PC-3 (cell line): ENCODE data around the gene PHKG1. TPM values are rescaled to one million over a fixed set of nuclear protein-coding genes. Genes with fewer than 3 reads are reported as not detected.
A peak's percentile ranks its signal among the peaks of the same experiment; 100 is the strongest.
"Not testable (repeated sequence)": the region's sequence is repeated elsewhere in the genome, so short reads cannot be mapped to it uniquely, and the experiment has no call there.

ENCODE experiments used
- ATAC-seq: fragments of 200-7000 bp; cut with Tn5 transposase; 2 replicates; pipeline ENCODE4 v1.9.1; 2020; ENCODE audit warnings: mild to moderate bottlenecking, moderate library complexity
- BruUV-seq: library from RNA; stranded (reverse); fragments of 400-500 nt; replicated peaks from 2 replicates; lab custom pipeline; 2021; lab: Mats Ljungman, UMichigan
- CTCF ChIA-PET: fragments of 300-600 bp; sonication (Branson Sonifier 250); formaldehyde crosslinking; loops from one replicate; lab custom pipeline; 2022; ENCODE audit warnings: antibody characterized with exemption; lab: Charles Lee
- POLR2A ChIA-PET: fragments of 300-600 bp; sonication (Branson Sonifier 250); formaldehyde crosslinking; loops from one replicate; lab custom pipeline; 2022; ENCODE audit warnings: antibody characterized with exemption; ENCODE audit not compliant: unreplicated experiment; lab: Charles Lee
- DNase-seq: peaks from one replicate; pipeline ENCODE4 v3.0.0-alpha.2; 2015
- H2AFZ ChIP-seq: fragments of 300-600 bp; sonication (generic); 2 replicates; pipeline ENCODE4 v1.6.0; 2016; ENCODE audit warnings: antibody characterized with exemption, low read length
- H3F3A ChIP-seq: fragments of 300-600 bp; sonication (generic); one replicate; pipeline ENCODE4 v1.6.0; 2017; ENCODE audit warnings: antibody characterized with exemption, low read length, control low read depth, mild to moderate bottlenecking; ENCODE audit not compliant: unreplicated experiment
- H3K27ac ChIP-seq: fragments of 300-600 bp; sonication (generic); 2 replicates; pipeline ENCODE4 v1.5.1; 2016; ENCODE audit warnings: mild to moderate bottlenecking, low read length
- H3K27me3 ChIP-seq: fragments of 300-600 bp; sonication (generic); 2 replicates; pipeline ENCODE4 v1.6.1; 2016; ENCODE audit warnings: low read length, mixed read lengths
- H3K36me3 ChIP-seq: fragments of 300-600 bp; sonication (generic); 2 replicates; pipeline ENCODE4 v1.6.1; 2016; ENCODE audit warnings: low read depth, mixed run types, low read length, mixed read lengths
- H3K4me1 ChIP-seq: fragments of 300-600 bp; sonication (generic); 2 replicates; pipeline ENCODE4 v1.5.1; 2016; ENCODE audit warnings: low read length; ENCODE audit not compliant: insufficient read depth
- H3K4me2 ChIP-seq: fragments of 300-600 bp; sonication (generic); 2 replicates; pipeline ENCODE4 v1.6.0; 2016; ENCODE audit warnings: low read length
- H3K4me3 ChIP-seq: fragments of 300-600 bp; sonication (generic); 2 replicates; pipeline ENCODE4 v1.5.1; 2016; ENCODE audit warnings: mild to moderate bottlenecking, low read length, mixed read lengths
- H3K79me2 ChIP-seq: fragments of 300-600 bp; sonication (generic); 2 replicates; pipeline ENCODE4 v1.6.1; 2017; ENCODE audit warnings: low read length, mixed read lengths
- H3K9ac ChIP-seq: fragments of 300-600 bp; sonication (generic); 2 replicates; pipeline ENCODE4 v1.6.0; 2016; ENCODE audit warnings: mild to moderate bottlenecking, low read length
- H3K9me2 ChIP-seq: fragments of 300-600 bp; sonication (generic); replicated peaks from 2 replicates; pipeline ENCODE4 v1.6.1; 2016; ENCODE audit warnings: mixed run types, low read length, mixed read lengths
- H3K9me3 ChIP-seq: fragments of 300-600 bp; sonication (generic); 2 replicates; pipeline ENCODE4 v1.6.1; 2016; ENCODE audit warnings: low read length, mixed read lengths
- H4K20me1 ChIP-seq: fragments of 300-600 bp; sonication (generic); 2 replicates; pipeline ENCODE4 v1.6.1; 2016; ENCODE audit warnings: low read length, mixed read lengths
- CTCF ChIP-seq: fragments of 300-600 bp; sonication (generic); conservative IDR thresholded peaks from 2 replicates; pipeline ENCODE4 v1.5.1; 2017; ENCODE audit warnings: antibody characterized with exemption, low read depth, mild to moderate bottlenecking, low read length
- EZH2 ChIP-seq: fragments of 300-600 bp; sonication (generic); IDR thresholded peaks from one replicate; pipeline ENCODE4 v1.6.1; 2017; ENCODE audit warnings: antibody characterized with exemption, mild to moderate bottlenecking, low read length; ENCODE audit not compliant: unreplicated experiment
- EZH2phosphoT487 ChIP-seq: fragments of 300-600 bp; sonication (generic); IDR thresholded peaks from 2 replicates; pipeline ENCODE4 v1.6.1; 2018; ENCODE audit warnings: mild to moderate bottlenecking, antibody characterized with exemption, low read length, borderline replicate concordance
- intact Hi-C: fragments of 100-400 bp; cut with micrococcal nuclease; formaldehyde crosslinking; loops from 2 replicates; pipeline ENCODE4 v1.9.0; 2023
- total RNA-seq: library from RNA; depleted of rRNA; stranded (reverse); fragments of >200 nt; gene quantifications from 2 replicates; pipeline ENCODE4 v1.2.3, GENCODE V29; 2014

The PHKG1 gene
- total RNA-seq, 1 experiment from 2014 or later, result 1.3 TPM

GRCh38 chr7:56099653-56100052 is 6.9 kb upstream of the PHKG1 start:
- intact Hi-C loops, result no loop called here
- no peak for TF ChIP-seq CTCF
- TF ChIP-seq EZH2phosphoT487, result no peak
- TF ChIP-seq EZH2, result no peak
- Histone ChIP-seq H3F3A (no peaks in the 10 kb centered on the region), H4K20me1 (0 out of 2 replicates have a peak, but pooled peaks cover 14% of the 10 kb centered on the region), H3K9me2 (no peaks in the 10 kb centered on the region), H3K9ac (no peak overlapping the region), H3K4me2 (no peak overlapping the region), H3K79me2 (peaks cover 18% of the 10 kb centered on the region), H3K4me1 (no peaks in the 10 kb centered on the region), H3K4me3 (no peak overlapping the region), H3K9me3 (no peaks in the 10 kb centered on the region), H3K27ac (no peak overlapping the region), H2AFZ (no peak overlapping the region), H3K36me3 (peaks cover 46% of the 10 kb centered on the region), H3K27me3 (no peaks in the 10 kb centered on the region)
- DNase-seq (no peak), ATAC-seq (no peak; the same call in 1 of the 2 replicates)
- BruUV-seq, result no TSS peak
- POLR2A ChIA-PET, result no interaction called here
- CTCF ChIA-PET, result no interaction called here

- H3K9me3 ChIP-seq, intact Hi-C loops, POLR2A ChIA-PET, H3K9ac ChIP-seq, H3K79me2 ChIP-seq, ATAC-seq, H3K27ac ChIP-seq, H3F3A ChIP-seq, H3K4me3 ChIP-seq, H3K9me2 ChIP-seq, H3K4me1 ChIP-seq, H3K4me2 ChIP-seq, H4K20me1 ChIP-seq, H2AFZ ChIP-seq, H3K27me3 ChIP-seq, DNase-seq, BruUV-seq: not testable (repeated sequence)
- peaks cover 37% of the 10 kb centered on the region for H3K36me3 ChIP-seq
- CTCF ChIA-PET, result interaction anchor here (0.7 kb wide), 1 partner anchor 129 kb away, joined by 3 read pairs; no protein-coding TSS in a partner anchor
Observed at GRCh38 chr7:56098187-56099008, 5.6 kb upstream of the PHKG1 start.

DNA sequence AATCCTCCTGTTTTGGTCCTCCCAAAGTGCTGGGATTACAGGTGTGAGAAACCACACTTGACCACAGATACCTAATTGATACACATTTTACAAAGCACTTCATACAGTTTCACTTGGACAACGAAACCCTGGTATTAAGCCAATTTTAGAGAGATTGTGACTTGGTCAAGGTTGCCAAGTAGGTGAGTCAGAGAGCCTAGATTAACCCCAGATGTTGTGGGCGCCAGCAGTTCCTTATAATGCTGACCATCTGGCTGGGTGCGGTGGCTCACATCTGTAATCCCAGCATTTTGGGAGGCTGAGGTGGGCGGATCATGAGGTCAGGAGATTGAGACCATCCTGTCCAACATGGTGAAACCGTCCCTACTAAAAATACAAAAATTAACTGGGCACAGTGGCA is 4.9 kb upstream of the PHKG1 start:
- Histone ChIP-seq H3K27me3 (no peaks in the 10 kb centered on the region), H3K79me2 (peaks cover 2% of the 10 kb centered on the region; the same call in 1 of the 2 replicates), H3K4me1 (no peaks in the 10 kb centered on the region; the same call in 1 of the 2 replicates), H2AFZ (no peak overlapping the region), H3K9me3 (no peaks in the 10 kb centered on the region), H3K9ac (no peak overlapping the region), H3F3A (no peaks in the 10 kb centered on the region), H4K20me1 (0 out of 2 replicates have a peak, but pooled peaks cover under 1% of the 10 kb centered on the region), H3K9me2 (no peaks in the 10 kb centered on the region), H3K4me3 (no peak overlapping the region), H3K4me2 (no peak overlapping the region), H3K27ac (no peak overlapping the region), H3K36me3 (peaks cover 30% of the 10 kb centered on the region)
- CTCF ChIA-PET, result no interaction called here
- BruUV-seq, result no TSS peak
- POLR2A ChIA-PET, result no interaction called here
- DNase-seq (peak; percentile 24), ATAC-seq (peak; percentile 25)
- intact Hi-C loops, result no loop called here
- no peak for TF ChIP-seq EZH2
- TF ChIP-seq EZH2phosphoT487, result no peak
- no peak for TF ChIP-seq CTCF

DNA sequence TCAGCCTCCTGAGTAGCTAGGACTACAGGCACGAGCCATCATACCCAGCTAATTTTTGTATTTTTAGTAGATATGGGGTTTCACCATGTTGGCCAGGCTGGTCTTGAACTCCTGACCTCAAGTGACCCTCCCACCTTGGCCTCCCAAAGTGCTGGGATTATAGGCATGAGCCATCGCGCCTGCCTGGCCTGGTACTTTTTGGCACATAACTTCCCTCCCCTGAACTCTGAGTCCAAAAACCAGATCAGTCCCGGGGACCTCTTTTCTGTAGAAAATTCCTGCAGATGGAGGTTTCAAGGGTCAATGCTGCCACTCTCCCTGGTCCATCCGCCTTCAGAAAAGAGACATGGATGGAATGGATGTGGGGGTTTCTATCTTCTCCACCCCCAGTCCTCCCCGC is 364 bp downstream of the PHKG1 start:
- CTCF ChIA-PET, result interaction anchor here (0.5 kb wide), 1 partner anchor 451 kb away, joined by 8 read pairs; no protein-coding TSS in a partner anchor
- intact Hi-C loops, result not testable (repeated sequence)

More for the DNA sequence above, 364 bp downstream of the PHKG1 start:
- H2AFZ ChIP-seq, H3K79me2 ChIP-seq, H3K27me3 ChIP-seq, H3K9me2 ChIP-seq, H3F3A ChIP-seq, H4K20me1 ChIP-seq, H3K4me3 ChIP-seq, ATAC-seq, BruUV-seq, H3K36me3 ChIP-seq, DNase-seq, H3K27ac ChIP-seq, H3K9me3 ChIP-seq, H3K9ac ChIP-seq, H3K4me1 ChIP-seq: not testable (repeated sequence)
- POLR2A ChIA-PET, result interaction anchor here (0.5 kb wide), 1 partner anchor 58 kb away, joined by 4 read pairs; no protein-coding TSS in a partner anchor
- peak overlapping the region; percentile 53; the same call in 1 of the 2 replicates for H3K4me2 ChIP-seq
